Measurements from ENCODE around the gene NUDT16L1.

GRCh38 chr16:4690946-4691665 is 2.3 kb upstream of the NUDT16L1 start:
- TF ChIP-seq POLR2A (IDR thresholded peaks at IDR 0.05; ENCODE audit: low read depth, low read length) (no peak), CTCF (conservative IDR thresholded peaks at IDR 0.05; ENCODE audit: low read depth, low read length) (no peak), MXI1 (IDR thresholded peaks at IDR 0.05; ENCODE audit: borderline replicate concordance, low read depth, low read length) (no peak), USF2 (IDR thresholded peaks at IDR 0.05; ENCODE audit: low read depth, low read length) (no peak), MAFK (IDR thresholded peaks at IDR 0.05; ENCODE audit: low read depth, low read length) (no peak), RFX5 (IDR thresholded peaks at IDR 0.05; ENCODE audit: low read depth, low read length) (no peak), CEBPB (IDR thresholded peaks at IDR 0.05; ENCODE audit: low read depth, low read length) (no peak), MAZ (IDR thresholded peaks at IDR 0.05; ENCODE audit: borderline replicate concordance, low read depth, low read length) (no peak)
